ENCODE data around the gene LRMDA.

The LRMDA gene

DNA sequence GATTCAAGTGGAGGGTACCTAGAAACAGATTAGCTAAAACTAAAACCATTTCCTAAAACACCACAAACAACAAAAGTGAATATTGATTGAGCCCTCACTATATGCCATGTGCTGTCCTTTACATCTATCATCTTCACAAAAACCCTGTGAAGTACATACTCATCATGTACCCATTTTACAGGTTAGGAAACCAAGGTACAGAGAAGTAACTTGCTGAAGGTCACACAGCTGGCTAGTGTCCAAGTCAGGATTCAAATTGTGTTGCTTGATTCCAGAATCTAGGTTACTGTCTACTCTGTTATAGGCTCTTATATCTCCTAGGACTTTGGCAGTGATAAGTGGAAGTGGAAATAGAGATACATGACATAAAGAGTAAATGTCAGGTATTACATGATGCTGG is 463.8 kb downstream of the LRMDA start:
- TF ChIP-seq, protein P1, sequence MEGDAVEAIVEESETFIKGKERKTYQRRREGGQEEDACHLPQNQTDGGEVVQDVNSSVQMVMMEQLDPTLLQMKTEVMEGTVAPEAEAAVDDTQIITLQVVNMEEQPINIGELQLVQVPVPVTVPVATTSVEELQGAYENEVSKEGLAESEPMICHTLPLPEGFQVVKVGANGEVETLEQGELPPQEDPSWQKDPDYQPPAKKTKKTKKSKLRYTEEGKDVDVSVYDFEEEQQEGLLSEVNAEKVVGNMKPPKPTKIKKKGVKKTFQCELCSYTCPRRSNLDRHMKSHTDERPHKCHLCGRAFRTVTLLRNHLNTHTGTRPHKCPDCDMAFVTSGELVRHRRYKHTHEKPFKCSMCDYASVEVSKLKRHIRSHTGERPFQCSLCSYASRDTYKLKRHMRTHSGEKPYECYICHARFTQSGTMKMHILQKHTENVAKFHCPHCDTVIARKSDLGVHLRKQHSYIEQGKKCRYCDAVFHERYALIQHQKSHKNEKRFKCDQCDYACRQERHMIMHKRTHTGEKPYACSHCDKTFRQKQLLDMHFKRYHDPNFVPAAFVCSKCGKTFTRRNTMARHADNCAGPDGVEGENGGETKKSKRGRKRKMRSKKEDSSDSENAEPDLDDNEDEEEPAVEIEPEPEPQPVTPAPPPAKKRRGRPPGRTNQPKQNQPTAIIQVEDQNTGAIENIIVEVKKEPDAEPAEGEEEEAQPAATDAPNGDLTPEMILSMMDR (IDR thresholded peaks at IDR 0.05; ENCODE audit: low read depth, low read length, missing control alignments) = no peak
- DNase-seq (ENCODE audit: low read depth) = no peak
- no peak overlapping the region for H3K4me3 ChIP-seq (ENCODE audit: low read depth, low read length)

DNA sequence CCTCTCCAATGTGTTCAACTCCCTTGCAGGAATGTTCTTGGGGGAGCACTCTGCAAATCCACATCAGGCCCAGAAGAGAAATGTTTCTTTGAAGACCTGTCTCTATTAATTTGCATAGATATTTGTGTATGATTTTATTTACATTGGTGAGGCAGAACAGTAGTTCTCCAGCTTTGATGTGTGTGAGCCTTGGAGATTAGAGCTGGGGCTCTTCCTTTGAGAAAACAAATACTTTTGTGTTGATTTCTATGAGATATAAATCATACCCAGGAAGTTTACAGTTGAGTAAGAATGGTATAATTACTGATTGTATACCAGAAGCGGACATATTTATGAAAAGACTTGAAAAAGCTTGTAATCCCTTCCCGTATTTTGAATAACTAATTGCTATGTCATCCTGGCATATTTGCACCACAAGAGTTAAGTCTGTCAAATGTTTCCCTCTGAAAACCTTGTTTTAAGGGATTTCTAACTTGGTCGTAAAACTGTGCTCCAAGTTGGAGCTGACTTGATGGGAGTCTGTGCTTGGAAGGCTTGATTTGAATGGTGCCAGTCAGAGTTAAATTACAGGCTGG is 468.5 kb downstream of the LRMDA start:
- DNase-seq (ENCODE audit: low read depth) = no peak
- H3K4me3 ChIP-seq (ENCODE audit: low read depth, low read length) = no peak overlapping the region
- TF ChIP-seq, protein P1 (IDR thresholded peaks at IDR 0.05; ENCODE audit: low read depth, low read length, missing control alignments) = no peak

DNA sequence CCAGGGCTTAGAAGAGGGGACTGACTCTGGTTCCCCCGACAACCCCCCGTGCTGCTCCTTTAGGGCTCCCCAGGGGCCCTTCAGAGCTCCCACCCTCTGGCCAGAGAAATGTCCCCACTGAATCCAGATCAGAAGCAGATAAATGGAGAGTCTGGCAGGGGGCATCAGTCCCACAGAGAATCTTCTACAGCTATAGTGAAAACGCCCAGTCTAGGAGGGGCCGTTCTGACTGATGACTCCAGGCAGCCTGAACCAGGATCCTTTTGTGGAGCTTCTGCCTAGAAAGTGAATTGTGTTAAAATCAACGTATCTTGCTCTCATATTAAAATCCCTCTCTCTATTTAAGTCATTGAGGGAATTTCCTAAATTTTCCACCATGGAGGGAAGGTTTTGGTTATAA is 471.4 kb downstream of the LRMDA start:
- no peak overlapping the region for H3K4me3 ChIP-seq (ENCODE audit: low read depth, low read length)
- TF ChIP-seq, protein P1 (IDR thresholded peaks at IDR 0.05; ENCODE audit: low read depth, low read length, missing control alignments) = no peak
- no peak for DNase-seq (ENCODE audit: low read depth)

DNA sequence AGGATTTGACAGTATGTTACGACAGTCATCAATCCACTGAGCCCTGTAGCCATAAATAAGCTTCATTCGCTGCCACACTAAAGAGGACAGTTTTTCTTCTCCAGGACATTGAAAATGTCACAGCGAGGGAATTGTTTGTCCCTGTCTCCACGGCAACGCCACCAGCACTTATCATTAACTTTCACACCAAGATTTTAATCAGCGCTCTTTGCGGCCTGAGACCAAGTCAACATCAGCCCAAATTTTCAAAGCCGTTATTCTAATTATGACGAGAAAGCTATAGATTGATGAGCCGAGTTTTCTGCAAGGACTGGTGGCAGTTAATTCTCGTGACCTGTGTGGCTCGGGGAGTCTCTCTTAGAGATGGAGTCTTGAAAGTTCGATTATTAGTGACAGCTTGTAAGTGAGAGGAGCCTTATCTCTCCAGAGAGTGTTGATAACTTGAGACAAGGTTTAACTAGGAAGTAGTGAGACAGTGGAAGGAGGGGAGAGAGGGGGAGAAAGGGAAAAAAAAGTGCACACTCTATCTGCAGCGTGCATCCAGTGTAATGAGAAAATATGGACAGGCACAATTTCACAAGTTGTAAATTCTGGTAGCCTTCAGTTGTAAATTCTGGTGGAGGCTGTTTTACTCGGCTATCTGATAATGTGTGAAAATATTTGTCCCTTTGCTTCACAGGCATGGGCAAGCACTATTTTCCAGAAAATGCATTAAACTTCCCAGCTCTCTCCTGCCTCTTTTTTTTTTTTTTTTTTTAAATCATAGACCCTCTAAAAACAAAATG is 473.3 kb downstream of the LRMDA start:
- no peak overlapping the region for H3K4me3 ChIP-seq (ENCODE audit: low read depth, low read length)
- no peak for DNase-seq (ENCODE audit: low read depth)
- TF ChIP-seq, protein P1 (IDR thresholded peaks at IDR 0.05; ENCODE audit: low read depth, low read length, missing control alignments) = no peak

DNA sequence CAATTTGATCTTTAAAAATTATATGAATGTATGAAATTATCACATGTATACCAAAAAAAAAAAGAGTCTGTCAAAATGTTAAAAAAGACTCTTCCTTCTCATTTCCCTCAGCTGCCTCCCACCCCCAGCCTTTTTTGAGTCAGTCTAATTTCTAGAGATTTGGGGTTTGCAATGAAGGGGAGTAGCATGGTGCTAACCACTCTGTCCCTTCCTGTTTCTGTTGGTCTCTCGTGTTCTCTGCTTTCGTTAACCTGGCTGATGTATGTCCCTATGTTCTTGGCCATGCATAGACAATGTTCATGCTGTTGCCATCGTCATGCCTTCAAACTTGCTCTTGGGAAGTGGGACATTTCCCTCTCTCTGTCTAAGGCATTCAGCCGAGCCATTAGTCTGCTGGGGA is 474.1 kb downstream of the LRMDA start:
- TF ChIP-seq, protein P1 (IDR thresholded peaks at IDR 0.05; ENCODE audit: low read depth, low read length, missing control alignments) = no peak
- no peak overlapping the region for H3K4me3 ChIP-seq (ENCODE audit: low read depth, low read length)
- no peak for DNase-seq (ENCODE audit: low read depth)

DNA sequence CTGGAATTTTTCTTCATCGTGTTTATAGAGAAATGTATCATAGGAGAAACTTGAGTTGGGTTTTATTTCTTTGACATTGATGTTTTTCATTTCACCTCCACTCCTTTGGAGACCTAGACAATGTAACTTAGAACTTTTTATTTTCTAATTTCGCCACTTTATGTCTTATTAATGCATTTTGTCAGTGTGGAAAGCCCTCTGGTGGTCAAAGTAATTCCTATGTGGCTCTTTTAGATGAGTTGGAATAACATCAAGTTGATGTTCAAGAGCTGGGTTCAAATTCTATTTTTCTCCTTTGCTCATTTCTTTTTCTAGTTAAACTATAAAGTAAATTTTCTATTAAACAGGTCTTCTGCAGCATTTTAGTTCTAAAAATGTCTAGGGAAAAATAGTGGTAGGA is 478.6 kb downstream of the LRMDA start:
- no peak overlapping the region for H3K4me3 ChIP-seq (ENCODE audit: low read depth, low read length)
- DNase-seq (ENCODE audit: low read depth) = no peak
- TF ChIP-seq, protein P1 (IDR thresholded peaks at IDR 0.05; ENCODE audit: low read depth, low read length, missing control alignments) = no peak

DNA sequence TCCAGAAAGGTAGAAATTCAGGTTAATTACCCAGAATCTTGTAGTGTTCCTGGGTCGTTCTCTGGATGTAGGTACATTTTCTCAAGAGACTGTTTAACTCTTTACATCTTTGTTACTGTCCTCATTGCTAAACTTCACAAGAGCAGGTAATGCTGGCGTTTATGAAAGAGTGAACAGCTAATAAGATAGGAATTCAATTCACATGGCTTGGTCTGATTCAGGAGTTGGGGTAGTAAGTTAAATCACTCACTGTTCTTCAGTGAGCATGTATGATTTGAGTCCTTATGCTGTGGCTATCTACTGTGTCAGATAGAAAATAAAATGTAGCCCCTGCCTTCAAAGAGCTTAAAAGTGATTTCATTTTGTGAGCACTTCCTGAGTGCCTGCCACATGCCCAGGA is 480.0 kb downstream of the LRMDA start:
- TF ChIP-seq, protein P1 (IDR thresholded peaks at IDR 0.05; ENCODE audit: low read depth, low read length, missing control alignments) = no peak
- DNase-seq (ENCODE audit: low read depth) = no peak

More for the DNA sequence above, 480.0 kb downstream of the LRMDA start:
- no peak overlapping the region for H3K4me3 ChIP-seq (ENCODE audit: low read depth, low read length)
